HFF-Myc (cell line): ENCODE results near the gene YRDC.

Source experiments
- DNase-seq: peaks from one replicate; pipeline ENCODE4 v3.0.0-alpha.2; 2011; ENCODE audit warnings: low read depth; ENCODE audit errors: extremely low read depth
- H3K4me3 ChIP-seq: replicated peaks from 2 replicates; pipeline ENCODE4 v1.5.1; 2011; ENCODE audit warnings: low read depth, mild to moderate bottlenecking, control low read depth, low read length
- TF ChIP-seq, protein P1 (sequence below): IDR thresholded peaks from 2 replicates; pipeline ENCODE4 v1.5.1; 2012; ENCODE audit warnings: mild to moderate bottlenecking, low read depth, low read length, control low read depth; ENCODE audit errors: missing control alignments

The YRDC gene

DNA sequence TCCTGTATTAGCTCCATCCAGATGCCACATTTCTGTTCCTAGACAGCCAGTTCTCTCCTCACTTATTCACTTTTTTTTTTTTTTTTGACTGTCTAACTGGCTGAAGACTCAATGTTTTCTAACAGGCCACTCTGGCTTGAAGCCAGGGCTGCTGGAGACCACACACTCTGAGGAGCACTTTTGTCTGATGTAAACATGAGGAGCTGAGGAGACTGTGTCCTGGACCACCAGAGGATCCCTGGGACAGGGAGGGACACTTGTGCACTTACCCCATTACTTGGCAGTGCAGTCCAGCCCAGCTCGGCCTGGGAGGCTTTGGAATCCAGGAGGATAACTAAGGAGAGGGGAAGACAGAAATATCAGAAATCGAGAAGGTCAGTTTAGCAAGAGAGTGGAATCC lies 45.5 kb downstream of the YRDC start:
- no peak for DNase-seq
- TF ChIP-seq, protein P1, sequence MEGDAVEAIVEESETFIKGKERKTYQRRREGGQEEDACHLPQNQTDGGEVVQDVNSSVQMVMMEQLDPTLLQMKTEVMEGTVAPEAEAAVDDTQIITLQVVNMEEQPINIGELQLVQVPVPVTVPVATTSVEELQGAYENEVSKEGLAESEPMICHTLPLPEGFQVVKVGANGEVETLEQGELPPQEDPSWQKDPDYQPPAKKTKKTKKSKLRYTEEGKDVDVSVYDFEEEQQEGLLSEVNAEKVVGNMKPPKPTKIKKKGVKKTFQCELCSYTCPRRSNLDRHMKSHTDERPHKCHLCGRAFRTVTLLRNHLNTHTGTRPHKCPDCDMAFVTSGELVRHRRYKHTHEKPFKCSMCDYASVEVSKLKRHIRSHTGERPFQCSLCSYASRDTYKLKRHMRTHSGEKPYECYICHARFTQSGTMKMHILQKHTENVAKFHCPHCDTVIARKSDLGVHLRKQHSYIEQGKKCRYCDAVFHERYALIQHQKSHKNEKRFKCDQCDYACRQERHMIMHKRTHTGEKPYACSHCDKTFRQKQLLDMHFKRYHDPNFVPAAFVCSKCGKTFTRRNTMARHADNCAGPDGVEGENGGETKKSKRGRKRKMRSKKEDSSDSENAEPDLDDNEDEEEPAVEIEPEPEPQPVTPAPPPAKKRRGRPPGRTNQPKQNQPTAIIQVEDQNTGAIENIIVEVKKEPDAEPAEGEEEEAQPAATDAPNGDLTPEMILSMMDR, result no peak
- H3K4me3 ChIP-seq, result no peak overlapping the region

DNA sequence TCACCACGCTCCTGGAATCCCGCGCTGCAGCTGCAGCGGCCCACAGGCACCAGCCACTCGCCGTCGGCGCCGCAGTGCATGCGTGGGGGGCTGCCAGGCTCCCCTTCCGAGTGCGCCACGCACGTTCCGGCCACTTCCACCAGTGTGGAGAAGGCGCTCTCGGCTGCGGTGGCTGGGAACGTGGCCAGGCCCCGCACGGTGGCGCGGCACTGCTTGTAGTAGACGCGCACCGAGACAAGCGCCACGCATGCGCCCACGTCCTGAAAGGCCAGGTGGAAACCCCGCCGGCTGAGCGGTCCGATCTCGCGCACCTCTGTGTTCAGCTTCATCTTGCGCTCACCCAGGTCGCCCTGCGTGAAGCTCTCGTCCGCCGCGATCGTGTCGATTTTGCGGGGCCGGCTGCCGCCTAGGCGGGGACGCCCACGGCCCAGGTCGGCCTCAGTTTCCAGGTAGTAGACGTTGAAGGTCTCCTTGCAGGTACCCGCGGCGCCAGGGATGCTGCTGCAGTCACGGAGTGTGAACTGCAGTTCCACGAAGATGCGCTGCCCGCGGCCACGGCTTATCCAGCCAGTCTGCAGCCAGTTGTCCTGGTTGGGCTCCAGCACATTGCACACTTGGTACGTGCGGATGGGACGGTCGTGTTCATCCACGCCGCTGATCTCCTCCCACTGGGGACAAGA lies 46.5 kb downstream of the YRDC start:
- TF ChIP-seq, protein P1, result no peak
- DNase-seq, result no peak
- no peak overlapping the region for H3K4me3 ChIP-seq

DNA sequence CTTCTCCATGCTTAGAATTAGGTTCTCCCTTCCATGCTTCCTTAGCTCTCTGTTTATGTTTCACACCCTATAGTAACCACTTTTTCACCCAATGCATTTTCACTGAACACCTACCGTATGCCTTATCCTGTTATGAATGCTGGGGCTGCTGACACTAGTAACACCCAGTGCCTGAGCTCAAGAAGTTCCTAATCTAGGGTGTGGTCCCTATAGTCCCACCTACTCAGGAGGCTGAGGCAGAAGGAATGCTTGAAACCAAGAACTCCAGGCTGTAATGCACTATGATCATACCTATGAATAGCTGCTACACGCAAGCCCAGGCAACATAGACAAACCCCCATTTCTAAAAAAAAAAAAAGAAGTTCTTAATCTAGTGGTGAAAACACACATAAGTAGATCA lies 48.6 kb downstream of the YRDC start:
- H3K4me3 ChIP-seq, result no peak overlapping the region
- DNase-seq, result no peak
- TF ChIP-seq, protein P1, result no peak

DNA sequence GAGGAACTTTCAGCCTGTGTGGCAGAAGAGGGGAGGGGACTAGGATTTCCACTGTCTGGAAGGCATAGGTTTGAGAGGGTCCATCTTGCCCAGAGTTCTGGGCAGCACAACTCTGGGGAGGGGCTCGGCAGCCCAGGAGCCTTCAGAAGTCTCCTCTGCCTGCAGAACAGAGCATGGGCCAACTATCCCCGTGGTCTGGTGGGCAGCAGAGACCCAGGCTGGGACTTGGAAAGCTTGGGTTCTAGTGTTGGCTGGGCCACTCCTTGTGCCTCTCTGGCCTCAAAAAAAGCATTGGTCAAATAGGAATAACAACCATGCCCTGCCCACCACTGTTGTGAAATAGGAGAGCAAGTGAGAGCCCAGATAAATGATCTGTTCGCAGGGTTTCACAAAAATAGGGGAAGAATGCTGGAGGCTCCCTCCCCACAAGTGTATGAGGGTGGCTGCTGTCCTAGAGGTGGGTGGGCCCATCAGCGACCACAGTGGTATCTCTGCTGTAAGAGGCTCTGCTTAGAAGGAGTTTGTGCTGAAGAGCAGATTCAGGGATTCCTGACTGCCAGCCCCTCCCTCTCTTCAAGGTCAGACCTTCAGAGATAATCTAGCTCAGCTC lies 52.0 kb downstream of the YRDC start:
- DNase-seq, result no peak
- TF ChIP-seq, protein P1, result no peak
- no peak overlapping the region for H3K4me3 ChIP-seq

DNA sequence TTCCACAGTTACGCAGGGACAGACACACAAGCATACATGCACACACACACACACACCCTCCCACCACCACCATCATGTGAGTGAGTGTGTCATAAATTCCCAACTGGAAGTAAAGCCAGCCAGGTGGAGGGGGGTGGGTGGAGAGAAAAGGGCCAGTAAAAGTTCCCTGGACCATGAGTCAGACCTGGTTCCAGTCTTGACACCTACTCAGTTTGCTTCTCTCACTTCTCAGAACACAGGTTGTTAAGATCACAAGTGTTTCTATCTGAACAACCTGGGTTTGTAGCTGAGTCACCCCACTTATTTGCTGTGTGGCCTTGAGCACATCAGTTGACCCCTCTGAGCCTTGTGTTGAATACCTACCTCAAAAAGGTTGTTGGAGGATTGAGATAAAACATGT lies 52.7 kb downstream of the YRDC start:
- no peak overlapping the region for H3K4me3 ChIP-seq
- TF ChIP-seq, protein P1, result no peak
- no peak for DNase-seq

DNA sequence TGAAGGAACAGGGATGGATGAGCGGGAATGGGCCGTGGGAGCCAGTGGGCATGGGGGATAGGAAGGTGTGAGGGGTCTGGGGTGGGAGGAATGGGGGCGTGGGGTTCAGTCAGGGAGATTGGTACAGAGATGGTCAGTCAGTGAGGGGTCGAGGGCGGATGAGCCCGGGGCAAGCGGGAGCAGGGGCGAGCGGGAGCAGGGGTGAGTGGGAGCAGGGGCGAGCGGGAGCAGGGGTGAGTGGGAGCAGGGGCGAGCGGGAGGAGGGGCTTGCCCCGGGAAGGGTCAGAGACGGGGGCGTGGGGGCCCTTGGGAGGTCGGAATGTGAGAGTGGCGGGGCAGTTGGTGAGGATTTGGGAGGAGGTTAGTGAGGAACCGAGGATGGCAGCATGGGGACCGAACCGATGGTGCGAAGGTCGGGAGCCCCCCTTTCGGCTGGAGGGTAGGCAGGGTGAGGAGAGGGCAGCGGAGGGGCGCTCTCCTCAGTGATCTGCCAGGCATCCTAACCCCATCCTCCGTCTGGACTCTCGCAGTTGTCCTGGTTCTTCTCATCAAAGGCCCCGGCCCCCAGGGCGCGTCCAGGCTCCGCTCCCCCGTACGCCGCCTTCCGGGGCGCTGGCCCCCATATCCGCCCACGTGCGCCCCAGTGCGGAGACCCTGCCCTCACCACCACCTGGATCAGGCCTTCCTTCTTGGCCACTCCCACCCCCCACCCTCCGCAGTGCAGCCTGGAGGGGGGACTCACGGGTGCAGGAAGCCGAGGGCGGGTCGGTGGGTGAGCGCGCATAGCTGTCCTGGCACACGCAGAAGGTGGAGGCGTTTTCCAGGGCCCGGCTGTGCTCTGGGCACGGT lies 54.3 kb downstream of the YRDC start:
- TF ChIP-seq, protein P1, result no peak

More for the DNA sequence above, 54.3 kb downstream of the YRDC start:
- no peak for DNase-seq
- no peak overlapping the region for H3K4me3 ChIP-seq
